HG02763 (cell line): Measurements from ENCODE around the gene DPYSL4.

Experiments used
- ATAC-seq: cut with Tn5 transposase; IDR thresholded peaks from one replicate; pipeline ENCODE4 v1.9.1; 2021; ENCODE audit warnings: mild to moderate bottlenecking, moderate library complexity; ENCODE audit not compliant: unreplicated experiment

The DPYSL4 gene

GRCh38 chr10:132193907-132194552, 7.3 kb downstream of the DPYSL4 start:
- ATAC-seq, result no peak

GRCh38 chr10:132194726-132195125, 8.0 kb downstream of the DPYSL4 start:
- no peak for ATAC-seq

GRCh38 chr10:132195366-132196075, 8.8 kb downstream of the DPYSL4 start:
- ATAC-seq, result no peak

- ATAC-seq, result no peak
Observed at GRCh38 chr10:132196178-132197113, 9.7 kb downstream of the DPYSL4 start.

- no peak for ATAC-seq
Observed at GRCh38 chr10:132197271-132198067, 10.7 kb downstream of the DPYSL4 start.

- no peak for ATAC-seq
Observed at GRCh38 chr10:132198068-132198370, 11.3 kb downstream of the DPYSL4 start.

- no peak for ATAC-seq
Observed at GRCh38 chr10:132198381-132199181, 11.8 kb downstream of the DPYSL4 start.

- no peak for ATAC-seq
Observed at GRCh38 chr10:132199268-132199853, 12.6 kb downstream of the DPYSL4 start.

GRCh38 chr10:132199854-132200311, 13.1 kb downstream of the DPYSL4 start:
- no peak for ATAC-seq

GRCh38 chr10:132200344-132201110, 13.8 kb downstream of the DPYSL4 start:
- no peak for ATAC-seq

GRCh38 chr10:132201111-132201969, 14.6 kb downstream of the DPYSL4 start:
- ATAC-seq, result no peak

GRCh38 chr10:132202070-132202970, 15.6 kb downstream of the DPYSL4 start:
- no peak for ATAC-seq

GRCh38 chr10:132203256-132204077, 16.7 kb downstream of the DPYSL4 start:
- no peak for ATAC-seq

GRCh38 chr10:132204078-132204780, 17.5 kb downstream of the DPYSL4 start:
- no peak for ATAC-seq

- ATAC-seq, result no peak
Observed at GRCh38 chr10:132204781-132205473, 18.2 kb downstream of the DPYSL4 start.
